OCI-LY3 (cell line): ENCODE results near the gene NOL6.

ENCODE experiments used
- H2AFZ ChIP-seq: fragments of 200-600, 300-600 bp; shearing (Covaris generic); 2 replicates; pipeline ENCODE4 v1.6.0; 2014; ENCODE audit warnings: antibody characterized with exemption, low read depth, low read length
- H3K27ac ChIP-seq: fragments of 200-600, 300-600 bp; sonication (generic); 2 replicates; pipeline ENCODE4 v1.5.1; 2014; ENCODE audit warnings: mild to moderate bottlenecking, low read length, moderate library complexity, mixed read lengths
- H3K27me3 ChIP-seq: fragments of 200-600, 300-600 bp; sonication (generic); 2 replicates; pipeline ENCODE4 v1.6.1; 2014; ENCODE audit warnings: low read depth, low read length, mixed read lengths
- H3K36me3 ChIP-seq: fragments of 200-600, 300-600 bp; sonication (generic); replicated peaks from 2 replicates; pipeline ENCODE3; 2014; ENCODE audit warnings: low read depth, low read length, mixed read lengths
- H3K4me1 ChIP-seq: fragments of 300-600, 200-600 bp; sonication (generic); 2 replicates; pipeline ENCODE4 v1.6.1; 2014; ENCODE audit warnings: low read length, mixed read lengths
- H3K4me2 ChIP-seq: fragments of 200-600, 300-600 bp; sonication (generic); 2 replicates; pipeline ENCODE4 v1.6.1; 2014; ENCODE audit warnings: low read length, mixed read lengths
- H3K4me3 ChIP-seq: fragments of 300-600, 200-600 bp; sonication (generic); 2 replicates; pipeline ENCODE4 v1.5.1; 2014; ENCODE audit warnings: antibody characterized with exemption, mild to moderate bottlenecking, low read length, moderate library complexity
- H3K79me2 ChIP-seq: fragments of 300-600, 200-600 bp; shearing (Covaris generic); 2 replicates; pipeline ENCODE4 v1.6.1; 2014; ENCODE audit warnings: mild to moderate bottlenecking, low read length, mixed read lengths
- H3K9ac ChIP-seq: fragments of 300-600, 200-600 bp; shearing (Covaris generic); 2 replicates; pipeline ENCODE4 v1.6.0; 2014; ENCODE audit warnings: mild to moderate bottlenecking, low read length, moderate library complexity
- H3K9me3 ChIP-seq: fragments of 200-600, 300-600 bp; shearing (Covaris generic); 2 replicates; pipeline ENCODE4 v1.6.1; 2014; ENCODE audit warnings: low read length, mixed read lengths; ENCODE audit not compliant: insufficient read depth
- H4K20me1 ChIP-seq: fragments of 200-600, 300-600 bp; sonication (generic); 2 replicates; pipeline ENCODE4 v1.6.1; 2016; ENCODE audit warnings: low read length, mixed read lengths; ENCODE audit not compliant: insufficient read depth
- EZH2phosphoT487 ChIP-seq: fragments of 200-600 bp; shearing (Covaris generic); IDR thresholded peaks from 2 replicates; pipeline ENCODE4 v1.6.1; 2018; ENCODE audit warnings: antibody characterized with exemption, mixed run types, low read depth
- TF ChIP-seq, protein P1 (sequence below): fragments of 200-600, 300-600 bp; sonication (generic); IDR thresholded peaks from 2 replicates; pipeline ENCODE4 v1.5.1; 2014; ENCODE audit warnings: antibody characterized with exemption, low read length, low read depth

The NOL6 gene

DNA sequence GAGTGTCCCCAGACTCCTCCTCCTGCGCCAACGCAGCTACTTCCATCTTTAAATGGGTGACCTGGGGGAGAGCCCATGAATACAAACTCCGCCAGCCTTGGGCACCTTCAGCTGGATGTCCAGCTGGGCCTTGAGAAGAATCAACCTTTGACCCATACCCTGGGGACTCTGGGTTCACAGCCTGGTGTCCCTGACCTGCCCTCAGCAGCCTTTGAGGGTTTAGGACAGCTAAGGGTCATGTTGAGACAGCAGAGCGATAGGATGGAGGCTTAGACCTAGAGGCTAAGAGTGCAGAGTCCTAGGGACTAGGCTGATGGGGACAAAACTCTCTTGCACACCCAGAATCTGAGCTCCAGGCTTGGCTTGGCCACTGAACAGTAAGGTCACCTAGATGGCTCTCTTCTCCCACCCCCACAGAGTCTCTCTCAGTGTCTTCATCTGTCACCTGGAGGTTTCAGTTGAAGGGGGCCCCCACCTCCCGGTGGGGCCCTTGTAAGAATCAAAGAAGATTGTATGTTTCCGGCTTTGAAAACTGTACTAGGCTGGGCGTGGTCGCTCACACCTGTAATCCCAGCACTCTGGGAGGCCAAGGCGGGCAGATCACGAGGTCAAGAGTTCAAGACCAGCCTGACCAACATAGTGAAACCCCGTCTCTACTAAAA is 19.6 kb downstream of the NOL6 start:
- Histone ChIP-seq H3K27ac (peak overlapping the region; percentile 63), H2AFZ (peak overlapping the region; percentile 77; the same call in 1 of the 2 replicates), H3K4me2 (peak overlapping the region; percentile 51), H3K4me3 (no peak overlapping the region), H4K20me1 (no peaks in the 10 kb centered on the region), H3K9ac (peak overlapping the region; percentile 4; the same call in 1 of the 2 replicates), H3K79me2 (no peaks in the 10 kb centered on the region), H3K4me1 (peaks cover 50% of the 10 kb centered on the region), H3K27me3 (no peaks in the 10 kb centered on the region), H3K9me3 (no peaks in the 10 kb centered on the region), H3K36me3 (no peaks in the 10 kb centered on the region)
- no peak for TF ChIP-seq EZH2phosphoT487
- TF ChIP-seq, protein P1, sequence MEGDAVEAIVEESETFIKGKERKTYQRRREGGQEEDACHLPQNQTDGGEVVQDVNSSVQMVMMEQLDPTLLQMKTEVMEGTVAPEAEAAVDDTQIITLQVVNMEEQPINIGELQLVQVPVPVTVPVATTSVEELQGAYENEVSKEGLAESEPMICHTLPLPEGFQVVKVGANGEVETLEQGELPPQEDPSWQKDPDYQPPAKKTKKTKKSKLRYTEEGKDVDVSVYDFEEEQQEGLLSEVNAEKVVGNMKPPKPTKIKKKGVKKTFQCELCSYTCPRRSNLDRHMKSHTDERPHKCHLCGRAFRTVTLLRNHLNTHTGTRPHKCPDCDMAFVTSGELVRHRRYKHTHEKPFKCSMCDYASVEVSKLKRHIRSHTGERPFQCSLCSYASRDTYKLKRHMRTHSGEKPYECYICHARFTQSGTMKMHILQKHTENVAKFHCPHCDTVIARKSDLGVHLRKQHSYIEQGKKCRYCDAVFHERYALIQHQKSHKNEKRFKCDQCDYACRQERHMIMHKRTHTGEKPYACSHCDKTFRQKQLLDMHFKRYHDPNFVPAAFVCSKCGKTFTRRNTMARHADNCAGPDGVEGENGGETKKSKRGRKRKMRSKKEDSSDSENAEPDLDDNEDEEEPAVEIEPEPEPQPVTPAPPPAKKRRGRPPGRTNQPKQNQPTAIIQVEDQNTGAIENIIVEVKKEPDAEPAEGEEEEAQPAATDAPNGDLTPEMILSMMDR, result no peak

DNA sequence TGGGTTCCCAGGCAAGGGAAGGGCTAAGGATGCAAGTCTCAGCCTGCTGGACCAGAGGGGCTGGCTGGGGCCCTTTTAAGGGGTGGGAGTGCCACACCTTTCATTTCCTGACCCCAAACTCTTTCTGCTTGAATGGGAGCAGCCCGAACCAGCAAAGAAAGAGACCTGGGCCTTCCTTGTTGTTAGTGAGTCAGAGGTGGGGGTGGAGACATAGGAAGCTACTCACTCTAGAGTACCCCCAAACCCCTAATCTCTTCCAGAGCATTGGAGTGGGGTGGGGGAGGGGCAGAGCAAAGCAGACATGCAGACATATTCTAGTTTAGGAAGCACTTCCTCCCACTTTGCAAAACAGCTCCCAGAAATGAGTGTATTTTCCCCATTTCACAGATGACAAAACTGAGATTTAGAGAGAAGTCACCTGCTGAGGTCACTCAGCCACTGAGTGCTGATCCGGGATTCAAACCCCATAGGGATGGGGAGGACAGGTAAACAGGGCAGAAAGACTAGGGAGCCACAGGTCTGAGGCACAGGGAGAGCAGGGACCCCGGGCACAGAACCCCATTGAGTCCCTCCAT is 20.4 kb downstream of the NOL6 start:
- H3K4me1 ChIP-seq, result peaks cover 43% of the 10 kb centered on the region
- H3K4me3 ChIP-seq, result peak overlapping the region; percentile 15; the same call in 1 of the 2 replicates
- peak overlapping the region; percentile 63 for H3K27ac ChIP-seq
- H3K36me3 ChIP-seq, result no peaks in the 10 kb centered on the region
- H4K20me1 ChIP-seq, result no peaks in the 10 kb centered on the region
- 0 out of 2 replicates have a peak, but pooled peaks cover under 1% of the 10 kb centered on the region for H3K27me3 ChIP-seq
- peak overlapping the region; percentile 32; the same call in 1 of the 2 replicates for H3K9ac ChIP-seq
- peak overlapping the region; percentile 51 for H3K4me2 ChIP-seq
- H3K9me3 ChIP-seq, result no peaks in the 10 kb centered on the region
- peak overlapping the region; percentile 92 for H2AFZ ChIP-seq
- TF ChIP-seq, protein P1, result no peak
- TF ChIP-seq EZH2phosphoT487, result no peak
- no peaks in the 10 kb centered on the region for H3K79me2 ChIP-seq

DNA sequence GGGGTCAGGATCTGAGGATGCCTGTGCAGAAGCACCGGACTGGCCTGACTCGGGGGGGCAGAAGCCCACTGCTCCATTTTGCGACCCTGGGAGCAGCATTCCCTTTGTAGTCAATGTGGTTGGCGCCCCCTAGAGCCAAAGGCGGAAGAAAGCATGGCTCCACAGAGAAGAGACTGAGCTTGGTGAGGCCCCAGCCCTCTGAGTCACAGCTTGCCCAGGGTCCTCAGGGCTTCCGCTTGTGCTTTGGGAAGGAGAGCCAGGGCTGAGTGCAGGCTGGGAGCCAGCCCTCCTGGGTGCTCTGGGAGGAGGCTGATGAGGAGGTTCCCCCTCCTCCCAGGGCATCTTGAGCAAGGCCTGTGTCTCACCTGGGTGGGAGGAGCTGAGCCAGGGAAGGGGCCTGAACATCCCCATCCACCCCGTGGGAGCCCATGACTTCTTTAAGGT is 20.9 kb downstream of the NOL6 start:
- H3K4me3 ChIP-seq, result peak overlapping the region; percentile 15; the same call in 1 of the 2 replicates
- H3K27me3 ChIP-seq, result peaks cover 6% of the 10 kb centered on the region
- peak overlapping the region; percentile 63 for H3K27ac ChIP-seq
- no peaks in the 10 kb centered on the region for H4K20me1 ChIP-seq
- H3K79me2 ChIP-seq, result no peaks in the 10 kb centered on the region
- H3K4me1 ChIP-seq, result peaks cover 40% of the 10 kb centered on the region
- H3K9me3 ChIP-seq, result no peaks in the 10 kb centered on the region
- H2AFZ ChIP-seq, result peak overlapping the region; percentile 92
- TF ChIP-seq, protein P1, result peak; percentile 87
- no peak for TF ChIP-seq EZH2phosphoT487
- peak overlapping the region; percentile 32; the same call in 1 of the 2 replicates for H3K9ac ChIP-seq
- no peaks in the 10 kb centered on the region for H3K36me3 ChIP-seq
- peak overlapping the region; percentile 51 for H3K4me2 ChIP-seq

DNA sequence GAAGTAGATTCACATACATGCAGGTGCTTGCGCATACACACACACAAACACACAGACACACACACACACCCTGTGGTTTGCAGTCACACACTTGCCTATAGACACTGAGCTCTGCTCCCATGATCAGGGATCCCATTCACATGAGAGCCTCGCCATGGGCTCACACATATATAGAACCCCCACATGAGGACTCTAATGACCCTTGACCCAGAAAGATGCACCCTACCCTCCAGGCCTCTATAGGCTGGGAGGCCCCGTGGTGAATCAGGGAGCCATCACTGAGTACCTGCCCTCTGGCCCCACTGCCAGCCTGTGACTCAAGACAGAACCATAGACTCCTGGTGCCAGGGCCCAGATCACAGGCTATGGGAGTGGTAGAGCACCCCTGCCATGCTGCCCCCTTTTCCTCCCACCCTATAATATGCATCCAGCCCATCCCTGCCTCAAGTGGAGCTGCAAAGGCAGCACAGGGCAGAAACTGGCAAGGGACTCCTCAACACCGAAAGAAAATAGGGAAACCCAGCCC is 23.0 kb downstream of the NOL6 start:
- peaks cover 12% of the 10 kb centered on the region for H3K27me3 ChIP-seq
- no peak overlapping the region for H3K27ac ChIP-seq
- H3K4me3 ChIP-seq, result no peak overlapping the region
- H2AFZ ChIP-seq, result no peak overlapping the region
- no peaks in the 10 kb centered on the region for H3K9me3 ChIP-seq
- no peaks in the 10 kb centered on the region for H3K36me3 ChIP-seq
- no peaks in the 10 kb centered on the region for H3K79me2 ChIP-seq
- H3K4me1 ChIP-seq, result peaks cover 44% of the 10 kb centered on the region
- H3K9ac ChIP-seq, result no peak overlapping the region
- no peak overlapping the region for H3K4me2 ChIP-seq
- no peaks in the 10 kb centered on the region for H4K20me1 ChIP-seq
- no peak for TF ChIP-seq EZH2phosphoT487
- TF ChIP-seq, protein P1, result no peak
